ENCODE measurements around the gene WAC. TPM values are rescaled to one million over a fixed set of nuclear protein-coding genes. Genes with fewer than 3 reads are reported as not detected.

WAC gene
- total RNA-seq, 1 experiment from 2014 or later, result 125 TPM

DNA sequence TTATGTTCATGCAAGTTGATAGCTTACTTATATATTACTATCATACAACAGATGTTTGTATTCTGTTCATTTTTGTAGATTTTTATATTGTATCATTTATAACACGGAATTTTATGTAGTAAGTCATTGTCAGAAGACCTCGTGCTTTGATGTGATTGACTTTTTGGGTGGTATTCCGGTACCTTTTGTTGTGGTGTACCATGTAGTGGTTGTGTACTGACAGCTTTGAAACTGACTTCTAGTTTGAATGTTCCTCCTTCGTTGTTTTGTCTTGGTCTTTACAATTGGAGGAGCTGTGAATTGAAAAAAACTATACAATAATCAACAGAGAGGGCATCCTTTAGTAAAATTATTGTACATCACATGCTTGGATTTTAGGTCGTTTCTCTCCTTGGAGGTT is 61.5 kb downstream of the WAC start:
- Histone ChIP-seq H3K36me3 (ENCODE audit: insufficient read depth, low read length, poor library complexity, severe bottlenecking) (peaks cover 65% of the 10 kb centered on the region), H3K9me3 (ENCODE audit: low read depth, low read length, poor library complexity, severe bottlenecking) (no peaks in the 10 kb centered on the region), H3K4me3 (ENCODE audit: low read depth, low read length, poor library complexity, severe bottlenecking) (no peak overlapping the region), H3K27me3 (replicated peaks; ENCODE audit: insufficient read depth, low read depth, low read length, poor library complexity) (no peaks in the 10 kb centered on the region), H3K27ac (ENCODE audit: low read depth, low read length, poor library complexity, severe bottlenecking) (no peak overlapping the region), H3K4me1 (ENCODE audit: insufficient read depth, low read length, poor library complexity, severe bottlenecking) (no peaks in the 10 kb centered on the region)
- intact Hi-C loops (cut with micrococcal nuclease; ENCODE audit: unreplicated experiment), result no loop called here
- DNase-seq (ENCODE audit: low spot score), result no peak
- no TSS peak for BruUV-seq (replicated peaks)
- POLR2A ChIA-PET (ENCODE audit: low non-redundant PET), result no interaction called here
- TF ChIP-seq EZH2 (IDR thresholded peaks at IDR 0.05; ENCODE audit: borderline replicate concordance, low read depth, low read length, poor library complexity, severe bottlenecking), result no peak
- TF ChIP-seq, protein P1, sequence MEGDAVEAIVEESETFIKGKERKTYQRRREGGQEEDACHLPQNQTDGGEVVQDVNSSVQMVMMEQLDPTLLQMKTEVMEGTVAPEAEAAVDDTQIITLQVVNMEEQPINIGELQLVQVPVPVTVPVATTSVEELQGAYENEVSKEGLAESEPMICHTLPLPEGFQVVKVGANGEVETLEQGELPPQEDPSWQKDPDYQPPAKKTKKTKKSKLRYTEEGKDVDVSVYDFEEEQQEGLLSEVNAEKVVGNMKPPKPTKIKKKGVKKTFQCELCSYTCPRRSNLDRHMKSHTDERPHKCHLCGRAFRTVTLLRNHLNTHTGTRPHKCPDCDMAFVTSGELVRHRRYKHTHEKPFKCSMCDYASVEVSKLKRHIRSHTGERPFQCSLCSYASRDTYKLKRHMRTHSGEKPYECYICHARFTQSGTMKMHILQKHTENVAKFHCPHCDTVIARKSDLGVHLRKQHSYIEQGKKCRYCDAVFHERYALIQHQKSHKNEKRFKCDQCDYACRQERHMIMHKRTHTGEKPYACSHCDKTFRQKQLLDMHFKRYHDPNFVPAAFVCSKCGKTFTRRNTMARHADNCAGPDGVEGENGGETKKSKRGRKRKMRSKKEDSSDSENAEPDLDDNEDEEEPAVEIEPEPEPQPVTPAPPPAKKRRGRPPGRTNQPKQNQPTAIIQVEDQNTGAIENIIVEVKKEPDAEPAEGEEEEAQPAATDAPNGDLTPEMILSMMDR (conservative IDR thresholded peaks at IDR 0.05; ENCODE audit: low read depth, low read length), result no peak
- CTCF ChIA-PET, result no interaction called here

DNA sequence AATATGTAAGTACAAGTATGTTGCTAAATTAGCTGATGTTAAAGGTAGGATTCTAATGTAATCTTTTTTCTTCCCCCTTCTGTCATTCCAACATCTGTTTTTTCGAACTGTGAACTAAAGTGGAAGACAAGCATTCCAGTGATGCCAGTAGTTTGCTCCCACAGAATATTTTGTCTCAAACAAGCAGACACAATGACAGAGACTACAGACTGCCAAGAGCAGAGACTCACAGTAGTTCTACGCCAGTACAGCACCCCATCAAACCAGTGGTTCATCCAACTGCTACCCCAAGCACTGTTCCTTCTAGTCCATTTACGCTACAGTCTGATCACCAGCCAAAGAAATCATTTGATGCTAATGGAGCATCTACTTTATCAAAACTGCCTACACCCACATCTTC is 62.7 kb downstream of the WAC start:
- POLR2A ChIA-PET (ENCODE audit: low non-redundant PET), result no interaction called here
- H3K27ac ChIP-seq (ENCODE audit: low read depth, low read length, poor library complexity, severe bottlenecking), result no peak overlapping the region
- TF ChIP-seq EZH2 (IDR thresholded peaks at IDR 0.05; ENCODE audit: borderline replicate concordance, low read depth, low read length, poor library complexity, severe bottlenecking), result no peak
- TF ChIP-seq, protein P1 (conservative IDR thresholded peaks at IDR 0.05; ENCODE audit: low read depth, low read length), result no peak
- no peaks in the 10 kb centered on the region for H3K27me3 ChIP-seq (replicated peaks; ENCODE audit: insufficient read depth, low read depth, low read length, poor library complexity)
- intact Hi-C loops (cut with micrococcal nuclease; ENCODE audit: unreplicated experiment), result no loop called here
- no TSS peak for BruUV-seq (replicated peaks)
- DNase-seq (ENCODE audit: low spot score), result no peak
- H3K9me3 ChIP-seq (ENCODE audit: low read depth, low read length, poor library complexity, severe bottlenecking), result no peaks in the 10 kb centered on the region
- CTCF ChIA-PET, result no interaction called here
- H3K36me3 ChIP-seq (ENCODE audit: insufficient read depth, low read length, poor library complexity, severe bottlenecking), result peaks cover 54% of the 10 kb centered on the region
- no peaks in the 10 kb centered on the region for H3K4me1 ChIP-seq (ENCODE audit: insufficient read depth, low read length, poor library complexity, severe bottlenecking)
- no peak overlapping the region for H3K4me3 ChIP-seq (ENCODE audit: low read depth, low read length, poor library complexity, severe bottlenecking)

DNA sequence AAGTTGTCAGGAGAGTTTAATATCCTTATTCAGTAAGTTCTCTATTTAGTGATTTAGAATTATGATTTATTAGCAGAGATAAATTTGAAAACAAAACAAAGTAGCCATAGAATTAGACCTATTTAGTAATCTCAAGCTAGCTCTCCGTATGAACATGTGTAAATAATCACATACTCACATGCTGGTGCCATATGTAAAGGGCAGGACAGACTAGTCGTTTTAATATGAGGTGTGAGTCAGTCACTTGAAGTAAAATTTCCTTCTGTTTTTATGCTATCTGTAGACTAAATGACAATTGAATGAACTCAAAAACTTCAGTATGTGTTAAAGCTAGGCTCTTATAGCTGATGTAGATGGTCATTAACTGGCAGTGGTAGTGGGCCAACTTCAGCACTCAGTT is 67.1 kb downstream of the WAC start:
- Histone ChIP-seq H3K27me3 (replicated peaks; ENCODE audit: insufficient read depth, low read depth, low read length, poor library complexity) (no peaks in the 10 kb centered on the region), H3K36me3 (ENCODE audit: insufficient read depth, low read length, poor library complexity, severe bottlenecking) (peaks cover 42% of the 10 kb centered on the region), H3K27ac (ENCODE audit: low read depth, low read length, poor library complexity, severe bottlenecking) (no peak overlapping the region), H3K4me1 (ENCODE audit: insufficient read depth, low read length, poor library complexity, severe bottlenecking) (no peaks in the 10 kb centered on the region), H3K4me3 (ENCODE audit: low read depth, low read length, poor library complexity, severe bottlenecking) (no peak overlapping the region), H3K9me3 (ENCODE audit: low read depth, low read length, poor library complexity, severe bottlenecking) (no peaks in the 10 kb centered on the region)
- TF ChIP-seq EZH2 (IDR thresholded peaks at IDR 0.05; ENCODE audit: borderline replicate concordance, low read depth, low read length, poor library complexity, severe bottlenecking), result no peak
- TF ChIP-seq, protein P1 (conservative IDR thresholded peaks at IDR 0.05; ENCODE audit: low read depth, low read length), result no peak
- no TSS peak for BruUV-seq (replicated peaks)
- CTCF ChIA-PET, result no interaction called here
- POLR2A ChIA-PET (ENCODE audit: low non-redundant PET), result interaction anchor here (0.6 kb wide), 1 partner anchor 297 kb away, joined by 6 read pairs; no protein-coding TSS in a partner anchor
- no peak for DNase-seq (ENCODE audit: low spot score)
- intact Hi-C loops (cut with micrococcal nuclease; ENCODE audit: unreplicated experiment), result no loop called here

All from A673 (cell line).